H1 (cell line): Measurements from ENCODE around the gene FXYD5. TPM values are rescaled to one million over a fixed set of nuclear protein-coding genes. Genes with fewer than 3 reads are reported as not detected.

Experiments
- CTCF ChIA-PET: fragments of 300-600 bp; sonication (Branson Sonifier 250); formaldehyde crosslinking; loops from one replicate; lab custom pipeline; 2021; ENCODE audit not compliant: partially characterized antibody; lab: Charles Lee
- POLR2A ChIA-PET: fragments of 300-600 bp; sonication (Branson Sonifier 250); formaldehyde crosslinking; loops from one replicate; lab custom pipeline; 2021; ENCODE audit warnings: inconsistent platforms; ENCODE audit not compliant: partially characterized antibody; lab: Charles Lee
- DNase-seq, 2 experiments: peaks; one replicate each; pipeline versions ENCODE4 v3.0.0 to v3.0.0-alpha.2; 2010 to 2022; ENCODE audit warnings: low spot score in 2 of 2, low read depth in 1 of 2, mixed read lengths in 1 of 2
- FAIRE-seq: peaks from 2 replicates; lab custom pipeline; 2011; peaks lifted over from hg19 to GRCh38; lab: Jason Lieb, UNC
- H2AFZ ChIP-seq: 2 replicates; pipeline ENCODE4 v1.8.1; 2012; ENCODE audit warnings: low read length, inconsistent platforms
- H2AK5ac ChIP-seq: 2 replicates; pipeline ENCODE4 v1.6.1; 2013; ENCODE audit warnings: low read depth, low read length
- H2BK120ac ChIP-seq: replicated peaks from 2 replicates; pipeline ENCODE3; 2013; ENCODE audit warnings: low read depth, low read length, inconsistent platforms
- H2BK12ac ChIP-seq: 2 replicates; pipeline ENCODE4 v1.6.1; 2013; ENCODE audit warnings: low read depth, low read length
- H2BK15ac ChIP-seq: 2 replicates; pipeline ENCODE4 v1.6.1; 2013; ENCODE audit warnings: low read length
- H2BK20ac ChIP-seq: 2 replicates; pipeline ENCODE4 v1.6.1; 2013; ENCODE audit warnings: low read length
- H2BK5ac ChIP-seq: 2 replicates; pipeline ENCODE4 v1.6.1; 2013; ENCODE audit warnings: low read depth, low read length
- H3K14ac ChIP-seq: 2 replicates; pipeline ENCODE4 v1.6.1; 2013; ENCODE audit warnings: inconsistent platforms; ENCODE audit not compliant: insufficient read length
- H3K18ac ChIP-seq: 2 replicates; pipeline ENCODE4 v1.6.1; 2013; ENCODE audit warnings: low read length; ENCODE audit errors: extremely low read depth
- H3K23ac ChIP-seq: 2 replicates; pipeline ENCODE4 v1.6.1; 2013; ENCODE audit warnings: inconsistent platforms; ENCODE audit not compliant: insufficient read length
- H3K23me2 ChIP-seq: 2 replicates; pipeline ENCODE4 v1.6.1; 2013; ENCODE audit warnings: low read depth, low read length
- H3K27ac ChIP-seq: 2 replicates; pipeline ENCODE4 v1.6.1; 2011; ENCODE audit warnings: low read depth, low read length, inconsistent platforms
- H3K27me3 ChIP-seq, 4 experiments: replicated peaks in 1 of 4; 1 replicate in 1 of 4; 2 replicates in 3 of 4; pipeline versions ENCODE4 v1.6.1 to v1.8.1; 2011 to 2013; ENCODE audit warnings: low read length in 3 of 4, mild to moderate bottlenecking in 3 of 4, inconsistent platforms in 2 of 4, mixed read lengths in 2 of 4, moderate library complexity in 1 of 4; ENCODE audit not compliant: control insufficient read depth in 3 of 4, insufficient read depth in 3 of 4; ENCODE audit errors: extremely low read depth in 1 of 4
- H3K36me3 ChIP-seq, 4 experiments: 2 replicates each; pipeline versions ENCODE4 v1.6.1 to v1.8.1; 2011 to 2013; ENCODE audit warnings: mild to moderate bottlenecking in 4 of 4, low read length in 3 of 4, moderate library complexity in 2 of 4, control low read depth in 1 of 4, inconsistent platforms in 1 of 4; ENCODE audit not compliant: insufficient read depth in 4 of 4, control insufficient read depth in 2 of 4
- H3K4ac ChIP-seq: replicated peaks from 2 replicates; pipeline ENCODE3; 2013; ENCODE audit warnings: low read length, low read depth, mixed read lengths, inconsistent platforms; ENCODE audit not compliant: insufficient read length
- H3K4me1 ChIP-seq, 4 experiments: replicated peaks in 1 of 4; 1 replicate in 1 of 4; 2 replicates in 3 of 4; pipeline versions ENCODE4 v1.6.1 to v1.8.1; 2011 to 2013; ENCODE audit warnings: low read length in 3 of 4, inconsistent platforms in 2 of 4, mixed read lengths in 1 of 4; ENCODE audit not compliant: insufficient read depth in 4 of 4, control insufficient read depth in 3 of 4
- H3K4me2 ChIP-seq, 2 experiments: 2 replicates each; pipeline versions ENCODE4 v1.6.1 to v1.8.1; 2011 to 2013; ENCODE audit warnings: low read depth in 2 of 2, low read length in 2 of 2, control low read depth in 1 of 2, inconsistent platforms in 1 of 2, mild to moderate bottlenecking in 1 of 2; ENCODE audit not compliant: insufficient read depth in 1 of 2
- H3K4me3 ChIP-seq, 4 experiments: fragments of 200-600, 300-600 bp in 1 of 4; sonication (generic), shearing (Covaris generic), sonication (Bioruptor Twin) in 1 of 4; 2 replicates each; pipeline versions ENCODE4 v1.5.1 to v1.8.1; 2011 to 2016; ENCODE audit warnings: low read length in 4 of 4, low read depth in 3 of 4, control low read depth in 2 of 4, inconsistent platforms in 2 of 4, mild to moderate bottlenecking in 2 of 4, mixed read lengths in 1 of 4, moderate library complexity in 1 of 4; ENCODE audit not compliant: insufficient read depth in 2 of 4; ENCODE audit errors: extremely low read depth in 1 of 4
- H3K56ac ChIP-seq: replicated peaks from 2 replicates; pipeline ENCODE3; 2013; ENCODE audit warnings: low read depth, mild to moderate bottlenecking, mixed read lengths, low read length, inconsistent platforms; ENCODE audit not compliant: insufficient read length
- H3K79me1 ChIP-seq: 2 replicates; pipeline ENCODE4 v1.6.1; 2013; ENCODE audit warnings: low read depth, low read length, control low read depth
- H3K79me2 ChIP-seq, 2 experiments: 2 replicates each; pipeline versions ENCODE4 v1.6.1 to v1.8.1; 2012 to 2013; ENCODE audit warnings: low read length in 2 of 2, mild to moderate bottlenecking in 2 of 2, inconsistent platforms in 1 of 2; ENCODE audit not compliant: insufficient read depth in 2 of 2, control insufficient read depth in 1 of 2
- H3K9ac ChIP-seq, 4 experiments: replicated peaks in 1 of 4; 1 replicate in 1 of 4; 2 replicates in 3 of 4; pipeline versions ENCODE4 v1.6.1 to v1.8.1; 2011 to 2013; ENCODE audit warnings: low read depth in 3 of 4, low read length in 3 of 4, control low read depth in 2 of 4, mild to moderate bottlenecking in 2 of 4, moderate library complexity in 2 of 4, inconsistent platforms in 1 of 4; ENCODE audit errors: extremely low read depth in 1 of 4
- H3K9me3 ChIP-seq, 2 experiments: 2 replicates each; pipeline versions ENCODE4 v1.6.1 to v1.8.1; 2012 to 2013; ENCODE audit warnings: mild to moderate bottlenecking in 2 of 2, moderate library complexity in 2 of 2, control low read depth in 1 of 2, inconsistent platforms in 1 of 2, low read depth in 1 of 2, low read length in 1 of 2, mixed read lengths in 1 of 2; ENCODE audit not compliant: insufficient read depth in 2 of 2
- H4K20me1 ChIP-seq, 2 experiments: replicated peaks in 1 of 2; 2 replicates each; pipeline versions ENCODE3 to v1.8.1; 2011 to 2013; ENCODE audit warnings: inconsistent platforms in 2 of 2, low read length in 2 of 2, mild to moderate bottlenecking in 1 of 2; ENCODE audit not compliant: insufficient read depth in 2 of 2, control insufficient read depth in 1 of 2
- H4K5ac ChIP-seq: 2 replicates; pipeline ENCODE4 v1.6.1; 2013; ENCODE audit warnings: low read length, low read depth, mixed read lengths, inconsistent platforms; ENCODE audit not compliant: insufficient read length
- H4K8ac ChIP-seq: 2 replicates; pipeline ENCODE4 v1.8.0; 2013; ENCODE audit warnings: mild to moderate bottlenecking, moderate library complexity, low read length, inconsistent platforms; ENCODE audit not compliant: insufficient read depth; ENCODE audit errors: extremely low read depth
- H4K91ac ChIP-seq: replicated peaks from 2 replicates; pipeline ENCODE3; 2013; ENCODE audit warnings: low read length, mixed read lengths, inconsistent platforms; ENCODE audit not compliant: insufficient read length
- ATF3 ChIP-seq: IDR thresholded peaks from 2 replicates; pipeline ENCODE4 v1.6.1; 2011; ENCODE audit warnings: low read depth, mild to moderate bottlenecking, low read length; ENCODE audit not compliant: insufficient read depth
- CTCF ChIP-seq, 3 experiments: IDR thresholded peaks; 1 replicate in 2 of 3; 2 replicates in 1 of 3; pipeline versions ENCODE4 v1.5.1 to v1.6.1; 2011; ENCODE audit warnings: low read length in 3 of 3, mild to moderate bottlenecking in 3 of 3, inconsistent platforms in 2 of 3, low read depth in 1 of 3, moderate library complexity in 1 of 3; ENCODE audit not compliant: insufficient read depth in 1 of 3; ENCODE audit errors: control extremely low read depth in 1 of 3
- FOSL1 ChIP-seq: IDR thresholded peaks from 2 replicates; pipeline ENCODE4 v1.6.1; 2011; ENCODE audit warnings: mild to moderate bottlenecking, low read depth, low read length, moderate library complexity; ENCODE audit not compliant: insufficient read depth
- KDM1A ChIP-seq: fragments of 200-600, 300-600 bp; sonication (generic); IDR thresholded peaks from 2 replicates; pipeline ENCODE4 v1.7.1; 2016; ENCODE audit warnings: mild to moderate bottlenecking, low read length, borderline replicate concordance
- NANOG ChIP-seq: IDR thresholded peaks from 2 replicates; pipeline ENCODE4 v1.6.1; 2011; ENCODE audit warnings: low read length, low read depth, mild to moderate bottlenecking, inconsistent platforms; ENCODE audit not compliant: insufficient read depth, poor library complexity, severe bottlenecking
- RXRA ChIP-seq: IDR thresholded peaks from 2 replicates; pipeline ENCODE4 v1.6.1; 2011; ENCODE audit warnings: low read depth, mild to moderate bottlenecking, low read length, moderate library complexity; ENCODE audit not compliant: insufficient read depth
- SIN3A ChIP-seq, 2 experiments: IDR thresholded peaks in 1 of 2; conservative IDR thresholded peaks in 1 of 2; 2 replicates each; pipeline ENCODE4 v1.6.1; 2011 to 2012; ENCODE audit warnings: low read length in 2 of 2, improper control_type of control experiment in 1 of 2, low read depth in 1 of 2, mild to moderate bottlenecking in 1 of 2
- SIX5 ChIP-seq: IDR thresholded peaks from 2 replicates; pipeline ENCODE4 v1.6.1; 2011; ENCODE audit warnings: mild to moderate bottlenecking, low read depth, low read length
- SP4 ChIP-seq: IDR thresholded peaks from 2 replicates; pipeline ENCODE4 v1.6.1; 2012; ENCODE audit warnings: low read length, inconsistent platforms
- WGBS, 2 experiments: shearing (Covaris generic) in 1 of 2; methylation state at CpG; one replicate each; pipeline versions ENCODE4 v1.1.6 to v1.1.7; 2013 to 2015; ENCODE audit warnings: low lambda C conversion rate in 2 of 2, mixed read lengths in 2 of 2, inconsistent platforms in 1 of 2, low coverage in 1 of 2, missing lambda C conversion rate in 1 of 2; ENCODE audit not compliant: insufficient replicate concordance in 2 of 2, insufficient coverage in 1 of 2, insufficient read length in 1 of 2; ENCODE audit errors: extremely low coverage in 1 of 2, missing lambda C conversion rate in 1 of 2; 5-methylcytosine and 5-hydroxymethylcytosine counted together
- polyA plus RNA-seq, 7 experiments: library from polyadenylated mRNA; depleted of rRNA in 3 of 7; stranded (reverse) in 5 of 7; unstranded in 2 of 7; fragments of >200 nt in 5 of 7; fragments of 200-250 nt in 2 of 7; gene quantifications; 1 replicate in 5 of 7; 2 replicates in 1 of 7; 4 replicates in 1 of 7; pipeline versions ENCODE4 v1.2.1 to v1.2.3, GENCODE V29; 2011 to 2013; ENCODE audit warnings: missing spikeins in 2 of 7, mixed read lengths in 2 of 7
- total RNA-seq: library from RNA; stranded (reverse); fragmentation: NEBNext Ultra II Directional; extraction: Animal tissue kit (Norgen Biotek cat#: 25700); gene quantifications from 2 replicates; pipeline ENCODE4 v1.2.1, GENCODE V29; 2021

FXYD5 gene
- total and polyA plus RNA-seq, 2 of the 8 experiments (the other 6 are each of a cell fraction or from before 2014, with no cell fraction given), result 99.0 to 191 TPM

GRCh38 chr19:35128398-35129057, 26.0 kb upstream of the FXYD5 start:
- 85% methylated on average over 9 of the region's 9 CpGs; no CpG with 5 or more reads in 1 of the 2 experiments for WGBS, 2 experiments
- H3K4ac ChIP-seq, result no peak overlapping the region
- H2BK5ac ChIP-seq, result no peak overlapping the region
- no peak overlapping the region for H3K27ac ChIP-seq
- no peaks in the 10 kb centered on the region for H3K9me3 ChIP-seq
- no peaks in the 10 kb centered on the region for H3K79me1 ChIP-seq
- H3K18ac ChIP-seq, result no peak overlapping the region
- no peak overlapping the region for H2BK12ac ChIP-seq
- no peak overlapping the region for H2BK15ac ChIP-seq
- H3K23ac ChIP-seq, result no peak overlapping the region
- no peak overlapping the region for H3K14ac ChIP-seq
- no peaks in the 10 kb centered on the region for H3K79me2 ChIP-seq
- no peak overlapping the region for H2BK120ac ChIP-seq
- H3K56ac ChIP-seq, result no peak overlapping the region
- peaks cover 0 to 2% (median 0%) of the 10 kb centered on the region in 4 experiments; a peak in 1 of 7 replicates for H3K4me1 ChIP-seq
- H4K20me1 ChIP-seq, result no peaks in the 10 kb centered on the region
- no peak overlapping the region for H3K9ac ChIP-seq
- H3K4me2 ChIP-seq, result no peak overlapping the region
- H2AFZ ChIP-seq, result no peak overlapping the region
- H4K91ac ChIP-seq, result no peak overlapping the region
- H4K8ac ChIP-seq, result no peak overlapping the region
- H3K27me3 ChIP-seq, result no peaks in the 10 kb centered on the region; a peak in 2 of 7 replicates
- H2AK5ac ChIP-seq, result no peak overlapping the region; the same call in 1 of the 2 replicates
- H3K23me2 ChIP-seq, result peaks cover 4% of the 10 kb centered on the region
- POLR2A ChIA-PET, result interaction anchor here (1.3 kb wide), 1 partner anchor 9 kb away, joined by 3 read pairs; no protein-coding TSS in a partner anchor
- no peak overlapping the region for H4K5ac ChIP-seq
- no peak for DNase-seq
- FAIRE-seq, result no peak
- no peak overlapping the region for H2BK20ac ChIP-seq
- CTCF ChIA-PET, result interaction anchor here (1.4 to 3.1 kb wide), 5 partner anchors 8 to 73 kb away, joined by 4 to 22 read pairs (median 5); partner anchors contain the start of genes FXYD1, FXYD5 and LGI4
- H3K36me3 ChIP-seq, result no peaks in the 10 kb centered on the region
- no peak overlapping the region for H3K4me3 ChIP-seq
- TF ChIP-seq NANOG (no peak), RXRA (no peak), SP4 (no peak), SIN3A (conservative IDR thresholded peaks at IDR 0.05 in 1 of 2, IDR thresholded peaks at IDR 0.05 in 1 of 2; ENCODE audit: low read depth in 1 of 2, low read length in 2 of 2) (no peak), ATF3 (no peak), CTCF (IDR thresholded peaks at IDR 0.05; ENCODE audit: control extremely low read depth in 1 of 3, insufficient read depth in 1 of 3, low read depth in 1 of 3, low read length in 3 of 3) (no peak), FOSL1 (no peak), KDM1A (no peak), SIX5 (no peak)
